ENCODE data around the gene PCNX2.
A peak's percentile ranks its signal among the peaks of the same experiment; 100 is the strongest.

The PCNX2 gene, protein sequence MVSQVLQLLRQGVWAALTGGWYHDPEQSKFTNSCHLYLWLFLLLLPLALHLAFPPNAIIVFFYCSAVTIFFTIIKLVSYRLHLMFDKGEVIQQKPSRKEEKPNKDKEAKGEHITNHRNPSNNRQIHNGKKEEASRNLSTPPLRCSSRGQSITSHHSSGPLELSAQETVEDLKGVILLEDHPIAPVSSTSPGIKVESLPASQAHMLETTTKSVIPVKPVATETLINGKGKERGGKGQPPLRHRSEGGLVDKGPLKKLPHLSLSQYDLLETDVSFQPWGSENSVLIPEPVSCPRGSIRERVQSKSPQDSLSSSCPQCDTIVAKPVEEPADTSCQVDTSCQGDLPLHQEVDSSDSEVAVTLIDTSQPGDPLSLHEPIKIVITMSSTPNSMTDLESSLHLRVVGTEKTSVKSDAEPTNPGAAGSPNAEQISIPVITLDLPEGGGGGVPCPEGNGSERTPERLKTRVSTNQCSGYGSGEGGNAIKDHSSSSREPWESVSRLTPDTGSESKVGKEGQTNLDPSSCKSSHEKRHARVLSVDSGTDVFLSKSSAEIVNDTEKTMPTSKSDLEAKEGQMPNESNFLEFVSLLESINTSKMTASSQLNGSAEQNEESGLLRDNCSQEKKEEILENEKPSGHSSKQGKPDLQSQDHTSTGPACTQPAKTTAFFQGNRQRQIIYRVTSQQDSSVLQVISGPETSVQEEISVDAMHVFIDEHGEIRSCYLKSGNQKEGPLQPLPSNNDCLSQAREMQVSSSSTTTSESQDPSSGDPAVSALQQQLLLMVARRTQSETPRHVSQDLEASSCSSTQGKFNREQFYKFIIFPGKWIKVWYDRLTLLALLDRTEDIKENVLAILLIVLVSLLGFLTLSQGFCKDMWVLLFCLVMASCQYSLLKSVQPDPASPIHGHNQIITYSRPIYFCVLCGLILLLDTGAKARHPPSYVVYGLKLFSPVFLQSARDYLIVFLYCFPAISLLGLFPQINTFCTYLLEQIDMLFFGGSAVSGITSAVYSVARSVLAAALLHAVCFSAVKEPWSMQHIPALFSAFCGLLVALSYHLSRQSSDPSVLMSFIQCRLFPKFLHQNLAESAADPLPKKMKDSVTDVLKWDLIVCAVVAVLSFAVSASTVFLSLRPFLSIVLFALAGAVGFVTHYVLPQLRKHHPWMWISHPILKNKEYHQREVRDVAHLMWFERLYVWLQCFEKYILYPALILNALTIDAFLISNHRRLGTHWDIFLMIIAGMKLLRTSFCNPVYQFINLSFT (N-terminal part only)
- total RNA-seq, result 38.4 to 155 (median 134) reads per million in 3 experiments

DNA sequence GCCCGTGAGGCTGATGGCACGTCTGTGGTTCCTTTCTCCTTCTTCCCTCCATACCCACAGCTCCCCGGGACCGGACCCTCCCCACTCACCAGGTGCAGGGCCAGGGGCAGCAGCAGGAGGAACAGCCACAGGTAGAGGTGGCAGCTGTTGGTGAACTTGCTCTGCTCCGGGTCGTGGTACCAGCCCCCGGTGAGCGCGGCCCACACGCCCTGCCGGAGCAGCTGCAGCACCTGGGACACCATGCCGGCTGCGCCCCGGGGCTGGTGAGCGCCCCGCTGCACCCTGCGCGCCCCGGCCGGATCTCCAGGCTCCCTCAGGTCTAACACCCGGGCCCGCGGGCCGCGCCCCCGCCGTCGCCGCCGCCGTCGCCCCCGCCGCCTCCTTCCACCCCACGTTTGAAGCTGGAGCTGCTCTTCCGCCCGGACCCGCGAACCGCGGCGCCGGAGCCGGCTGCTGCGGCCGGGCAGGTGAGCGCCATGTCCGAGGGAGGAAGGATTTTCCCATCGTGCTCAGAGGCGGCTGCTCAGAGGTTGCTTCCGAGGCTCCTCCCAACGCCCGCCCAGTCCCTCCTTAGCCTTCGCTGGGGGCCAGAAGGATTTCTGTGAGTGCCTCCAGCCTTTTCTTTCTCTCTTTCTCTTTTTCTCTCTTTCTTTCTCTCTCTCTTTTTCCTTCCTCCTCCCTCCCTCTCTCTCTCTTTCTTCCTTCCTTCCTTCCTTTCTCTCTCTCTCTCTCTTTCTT, at the start of gene PCNX2:
Gene PCNX2, minus strand, starts transcription at position 489 of the 738 bp plus-strand sequence. Its CDS starts 247 bp downstream, at position 242.
- peak; percentile 63 for DNase-seq

DNA sequence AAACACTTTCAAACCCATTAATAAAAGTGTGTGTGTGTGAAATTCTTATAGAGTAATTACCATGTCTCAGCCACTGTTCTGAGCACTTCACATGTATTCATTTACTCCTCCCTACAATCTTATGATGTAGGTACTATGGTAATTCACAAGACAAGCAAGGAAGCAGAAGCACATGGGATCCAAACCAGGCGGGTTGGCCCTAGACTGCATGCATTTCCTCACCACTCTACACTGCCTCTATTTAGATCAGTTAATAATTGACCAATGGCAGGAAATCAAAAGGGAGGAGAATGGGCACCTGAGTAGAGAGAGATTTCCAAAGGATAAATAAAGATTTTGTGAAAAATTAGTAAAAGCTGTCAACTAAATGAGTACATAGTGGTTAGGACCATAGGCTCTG, 47.7 kb upstream of the PCNX2 start:
- no peak for DNase-seq

DNA sequence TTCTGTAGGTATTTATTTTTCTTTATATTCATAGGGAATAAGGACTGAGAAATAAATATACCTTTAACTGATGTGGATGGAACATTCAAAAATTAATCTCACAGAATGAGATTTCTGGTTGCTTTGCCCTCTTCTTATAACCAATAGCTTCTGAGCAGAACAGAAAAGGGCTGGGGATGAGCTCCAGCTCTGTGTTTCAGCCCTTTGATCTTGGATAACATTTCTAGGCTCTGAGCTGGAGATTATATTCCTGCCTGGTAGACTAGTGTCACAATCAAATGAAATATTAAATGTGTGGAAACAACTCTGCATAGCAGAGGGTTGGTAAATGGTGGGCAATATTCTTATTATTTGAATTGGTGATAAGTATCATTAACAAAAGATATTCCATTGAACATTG, 46.6 kb upstream of the PCNX2 start:
- DNase-seq, result no peak

DNA sequence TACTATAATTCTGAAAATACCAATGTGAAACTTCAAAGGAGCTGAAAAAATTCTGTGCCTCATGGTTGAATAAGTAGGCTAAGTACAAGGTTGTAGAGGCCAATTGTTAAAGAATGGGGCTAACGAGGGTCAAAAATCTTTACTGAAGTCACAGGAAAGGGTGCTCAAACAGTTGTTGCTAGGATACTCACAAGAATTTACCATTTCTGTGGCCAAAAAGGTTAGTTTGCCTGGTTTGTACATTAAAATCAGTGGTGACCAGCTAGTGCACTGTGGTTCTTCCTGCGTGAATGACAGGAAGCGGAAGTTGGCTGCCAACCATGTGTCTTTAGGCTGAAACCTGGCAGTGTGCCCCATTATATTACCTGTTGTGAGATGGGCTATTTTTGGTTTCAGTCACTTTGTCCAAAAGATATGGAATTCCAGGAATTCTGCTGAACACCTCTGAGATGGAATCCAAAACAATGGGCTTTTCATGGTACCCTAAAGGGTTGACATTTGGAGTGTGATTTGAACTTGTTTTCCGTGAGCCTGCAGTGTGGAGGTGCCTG, 45.5 kb upstream of the PCNX2 start:
- DNase-seq, result no peak

- no peak for DNase-seq
Measured at GRCh38 chr1:233340031-233340555, 44.6 kb upstream of the PCNX2 start.

GRCh38 chr1:233338102-233338501, 42.6 kb upstream of the PCNX2 start:
- DNase-seq, result no peak

- DNase-seq, result no peak
Measured at GRCh38 chr1:233337505-233337904, 42.0 kb upstream of the PCNX2 start.

DNA sequence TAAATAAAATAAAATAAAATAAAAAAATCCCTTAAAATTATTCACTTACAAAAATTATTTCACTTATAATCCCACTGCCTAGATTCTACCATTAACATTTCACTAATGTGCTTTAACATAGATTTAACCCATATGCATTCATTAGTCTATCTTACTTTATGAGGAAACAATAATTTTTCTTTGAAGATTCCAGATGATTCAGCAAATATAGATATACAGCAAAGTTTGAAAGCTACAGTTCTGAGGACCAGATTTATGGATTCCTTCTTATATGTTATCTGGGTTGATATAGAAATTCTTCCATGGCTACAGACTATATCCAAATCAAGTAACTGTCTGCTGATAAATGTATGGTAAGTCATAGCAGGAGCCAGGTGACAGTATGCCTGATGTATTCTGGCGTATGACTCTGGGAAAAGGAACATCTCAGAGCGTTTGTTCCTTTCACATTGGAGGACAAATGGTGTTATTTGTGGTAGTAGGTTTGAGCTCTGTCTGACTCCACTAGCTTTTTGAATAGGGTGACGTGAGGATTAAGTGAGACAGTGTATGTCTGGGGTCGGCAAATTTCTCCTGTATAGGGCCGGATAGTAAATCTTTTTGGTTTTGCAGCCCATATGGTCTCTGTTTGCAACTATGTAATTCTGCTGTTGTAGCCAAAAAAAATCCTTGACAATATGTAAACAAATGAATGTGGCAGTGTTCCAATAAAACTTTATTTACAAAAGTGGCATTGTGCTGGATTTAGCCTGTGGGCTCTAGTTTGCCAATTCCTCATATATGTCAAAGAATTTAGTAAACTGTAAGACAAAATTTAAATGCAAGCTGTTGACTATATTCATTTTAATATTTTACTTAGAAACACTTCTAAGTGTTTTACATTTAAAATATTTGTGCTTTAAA, 41.3 kb upstream of the PCNX2 start:
- no peak for DNase-seq

DNA sequence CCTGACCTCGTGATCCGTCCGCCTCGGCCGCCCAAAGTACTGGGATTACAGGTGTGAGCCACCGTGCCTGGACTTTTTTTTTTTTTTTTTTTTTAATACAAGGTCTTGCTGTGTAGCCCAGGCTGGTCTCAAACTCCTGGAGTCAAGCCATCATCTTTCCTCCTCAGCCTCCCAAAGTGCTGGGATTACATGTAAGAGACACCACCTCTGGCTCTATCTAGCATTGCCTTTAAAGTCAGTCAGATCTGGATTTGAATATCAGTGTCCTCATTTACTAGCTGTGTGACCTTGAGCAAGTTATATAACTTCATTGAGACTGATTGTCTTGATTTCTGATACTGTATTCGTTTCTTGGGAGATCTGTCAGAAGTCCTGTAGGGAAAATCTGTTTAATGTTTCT, 38.6 kb upstream of the PCNX2 start:
- no peak for DNase-seq

DNA sequence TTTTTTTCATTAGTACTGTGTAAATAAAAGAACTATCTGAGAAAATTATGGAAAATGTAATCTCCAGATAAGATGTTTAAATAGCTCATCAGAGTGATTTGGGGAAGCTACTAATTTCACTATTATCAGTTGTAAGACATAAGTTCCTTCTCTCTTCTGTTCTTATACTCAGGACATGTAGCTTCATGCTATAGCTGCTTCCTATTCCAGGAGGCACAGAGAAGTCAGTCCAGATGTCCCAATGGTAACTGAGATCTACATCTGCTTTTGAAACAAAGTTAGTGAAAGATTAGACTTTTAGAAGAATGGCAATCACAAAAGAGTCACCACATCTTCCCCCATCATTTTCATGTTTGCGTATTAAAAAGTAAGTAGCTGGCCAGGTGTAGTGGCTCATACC, 37.6 kb upstream of the PCNX2 start:
- no peak for DNase-seq

GRCh38 chr1:233331676-233332519, 36.4 kb upstream of the PCNX2 start:
- no peak for DNase-seq

GRCh38 chr1:233328142-233328921, 32.8 kb upstream of the PCNX2 start:
- DNase-seq, result peak; percentile 30

- no peak for DNase-seq
Measured at GRCh38 chr1:233327651-233328141, 32.2 kb upstream of the PCNX2 start, which contains the start of gene MAP3K21. TSS of gene MAP3K21 (plus strand) at chr1:233327724. CDS start at chr1:233328029, 305 bp downstream.

DNA sequence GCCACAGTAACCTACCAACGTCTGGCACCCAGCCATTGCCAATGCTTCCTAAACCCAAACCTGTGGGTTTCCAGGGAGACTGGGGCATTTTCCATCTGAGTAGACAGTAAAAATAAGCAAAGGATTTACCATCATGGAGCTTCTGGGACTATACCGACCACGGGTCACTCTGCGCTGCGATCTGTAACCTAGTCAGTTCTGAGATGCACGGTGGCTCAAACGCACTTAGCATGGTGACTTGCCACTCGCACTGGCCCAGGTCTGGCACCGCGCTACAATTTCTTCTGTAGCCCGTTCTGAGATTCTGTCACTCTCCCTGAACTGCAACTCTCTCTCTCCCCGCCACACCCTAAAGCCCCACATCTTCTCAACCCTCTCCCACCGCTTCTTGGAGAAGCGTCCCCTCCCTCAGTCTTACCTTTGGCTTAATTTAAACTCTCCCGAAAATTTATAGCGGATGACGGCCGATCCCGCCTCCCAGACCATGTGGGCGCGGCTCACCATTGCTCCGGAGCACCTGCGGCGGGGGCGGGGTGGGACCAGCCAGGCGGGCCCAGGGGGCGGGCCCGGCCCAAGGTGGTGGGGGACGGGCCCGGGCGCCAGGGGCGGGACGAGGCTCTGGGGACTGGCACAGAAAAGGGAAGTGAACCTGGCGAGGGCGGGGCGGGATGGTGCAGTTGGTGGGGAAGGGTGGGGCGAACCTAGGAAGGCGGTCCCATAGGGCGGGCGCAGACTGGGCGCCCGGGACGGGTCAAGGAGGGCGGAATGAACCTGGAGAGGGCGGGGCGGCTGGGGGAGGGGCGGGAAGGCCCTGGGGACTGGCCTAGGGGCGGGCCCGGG, 31.5 kb upstream of the PCNX2 start:
- DNase-seq, result peak; percentile 80

GRCh38 chr1:233326319-233326718, 30.8 kb upstream of the PCNX2 start:
- DNase-seq, result no peak

DNA sequence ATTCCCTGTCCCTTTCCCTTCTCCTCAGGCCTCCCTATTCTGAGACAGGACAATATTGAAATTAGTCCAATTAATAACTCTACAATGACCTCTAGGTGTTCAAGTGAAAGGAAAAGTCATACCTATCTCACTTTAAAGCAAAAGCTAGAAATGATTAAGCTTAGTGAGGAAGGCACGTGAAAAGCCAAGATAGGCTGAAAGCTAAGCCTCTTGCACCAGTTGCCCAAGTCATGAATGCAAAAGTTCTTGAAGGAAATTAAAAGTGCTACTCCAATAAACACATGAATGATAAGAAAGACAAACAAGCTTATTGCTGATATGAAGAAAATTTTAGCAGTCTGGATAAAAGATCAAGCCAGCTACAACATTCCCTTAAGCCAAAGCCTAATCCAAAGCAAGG, 28.2 kb upstream of the PCNX2 start:
- no peak for DNase-seq

GRCh38 chr1:233320023-233320422, 24.5 kb upstream of the PCNX2 start:
- no peak for DNase-seq
